Kidney (tissue), 14 donors: Measurements from ENCODE around the gene CTSE. TPM values are rescaled to one million over a fixed set of nuclear protein-coding genes. Genes with fewer than 3 reads are reported as not detected.
A peak's percentile ranks its signal among the peaks of the same experiment; 100 is the strongest.

Experiments
- DNase-seq, 5 donors: peaks; one replicate each; pipeline ENCODE4 v3.0.0-alpha.2; 2013 to 2020
- FAIRE-seq: peaks from 2 replicates; lab custom pipeline; 2012; peaks lifted over from hg19 to GRCh38; lab: Jason Lieb, UNC
- H3K27ac ChIP-seq, 2 donors: one replicate each; pipeline ENCODE4 v1.7.0; 2013; ENCODE audit warnings: low read depth in 2 of 2, low read length in 2 of 2, inconsistent platforms in 1 of 2
- H3K27me3 ChIP-seq: one replicate; pipeline ENCODE4 v1.7.1; 2013; ENCODE audit warnings: low read length, inconsistent platforms; ENCODE audit not compliant: control insufficient read depth, insufficient read depth
- H3K36me3 ChIP-seq, 3 donors: one replicate each; pipeline versions ENCODE4 v1.7.0 to v1.7.1; 2013; ENCODE audit warnings: low read length in 3 of 3, control low read depth in 1 of 3, inconsistent platforms in 1 of 3; ENCODE audit not compliant: insufficient read depth in 3 of 3, control insufficient read depth in 2 of 3
- H3K4me1 ChIP-seq, 3 donors: one replicate each; pipeline versions ENCODE4 v1.7.0 to v1.7.1; 2013; ENCODE audit warnings: low read length in 3 of 3, inconsistent platforms in 1 of 3, low read depth in 1 of 3; ENCODE audit not compliant: control insufficient read depth in 2 of 3, insufficient read depth in 2 of 3
- H3K4me3 ChIP-seq, 3 donors: one replicate each; pipeline versions ENCODE4 v1.7.0 to v1.8.1; 2013; ENCODE audit warnings: low read length in 3 of 3, control low read depth in 1 of 3, inconsistent platforms in 1 of 3
- H3K9ac ChIP-seq, 3 donors: one replicate each; pipeline versions ENCODE4 v1.7.0 to v1.7.1; 2013; ENCODE audit warnings: low read length in 3 of 3, control low read depth in 1 of 3, inconsistent platforms in 1 of 3
- H3K9me3 ChIP-seq, 3 donors: one replicate each; pipeline versions ENCODE4 v1.7.0 to v1.7.1; 2013; ENCODE audit warnings: low read length in 3 of 3, control low read depth in 1 of 3, inconsistent platforms in 1 of 3; ENCODE audit not compliant: control insufficient read depth in 2 of 3, insufficient read depth in 1 of 3
- intact Hi-C: fragments of 100-400 bp; cut with DNase I; formaldehyde crosslinking; loops from one replicate; pipeline ENCODE4 v1.11.1; 2022
- polyA plus RNA-seq: library from polyadenylated mRNA; stranded (reverse); fragments of 350-450 nt; fragmentation: Illumina TruSeq; extraction: RNeasy Lipid Tissue Mini Kit (QIAGEN cat#74804); gene quantifications from one replicate; pipeline ENCODE4 v1.2.3, GENCODE V29; 2014; ENCODE audit warnings: low read depth, low replicate concordance; ENCODE audit not compliant: insufficient read depth
- total RNA-seq: library from RNA; stranded (reverse); fragmentation: NEBNext Ultra II Directional; extraction: Animal tissue kit (Norgen Biotek cat#: 25700); gene quantifications from one replicate; pipeline ENCODE4 v1.2.1, GENCODE V29; 2021
- TF ChIP-seq, protein P1 (sequence below): IDR thresholded peaks from 3 replicates; pipeline ENCODE4 v1.5.1; 2012; ENCODE audit warnings: mild to moderate bottlenecking, moderate library complexity, borderline replicate concordance; ENCODE audit not compliant: insufficient read depth; ENCODE audit errors: extremely low read depth
- donor health status: control.
- donor health status: control.
- donor health status: control.
- donor health status: control.
- donor health status: control.
- donor health status: DM: yes; HTN: yes; CAD: no.
- donor health status: Normal renal cell carcinoma (clear cell type).

CTSE gene
- total and polyA plus RNA-seq, 2 donors from 2014 or later: 1.6 TPM; not detected in 1

GRCh38 chr1:205967554-205968335 is 56.0 kb downstream of the CTSE start:
- TF ChIP-seq, protein P1, sequence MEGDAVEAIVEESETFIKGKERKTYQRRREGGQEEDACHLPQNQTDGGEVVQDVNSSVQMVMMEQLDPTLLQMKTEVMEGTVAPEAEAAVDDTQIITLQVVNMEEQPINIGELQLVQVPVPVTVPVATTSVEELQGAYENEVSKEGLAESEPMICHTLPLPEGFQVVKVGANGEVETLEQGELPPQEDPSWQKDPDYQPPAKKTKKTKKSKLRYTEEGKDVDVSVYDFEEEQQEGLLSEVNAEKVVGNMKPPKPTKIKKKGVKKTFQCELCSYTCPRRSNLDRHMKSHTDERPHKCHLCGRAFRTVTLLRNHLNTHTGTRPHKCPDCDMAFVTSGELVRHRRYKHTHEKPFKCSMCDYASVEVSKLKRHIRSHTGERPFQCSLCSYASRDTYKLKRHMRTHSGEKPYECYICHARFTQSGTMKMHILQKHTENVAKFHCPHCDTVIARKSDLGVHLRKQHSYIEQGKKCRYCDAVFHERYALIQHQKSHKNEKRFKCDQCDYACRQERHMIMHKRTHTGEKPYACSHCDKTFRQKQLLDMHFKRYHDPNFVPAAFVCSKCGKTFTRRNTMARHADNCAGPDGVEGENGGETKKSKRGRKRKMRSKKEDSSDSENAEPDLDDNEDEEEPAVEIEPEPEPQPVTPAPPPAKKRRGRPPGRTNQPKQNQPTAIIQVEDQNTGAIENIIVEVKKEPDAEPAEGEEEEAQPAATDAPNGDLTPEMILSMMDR: no peak
- H3K4me3 ChIP-seq: no peak overlapping the region
- H3K36me3 ChIP-seq: no peaks in the 10 kb centered on the region
- FAIRE-seq (no peak), DNase-seq (no peak)
- H3K27ac ChIP-seq: no peak overlapping the region
- peaks cover 0 to under 1% (median 0%) of the 10 kb centered on the region in 3 donors for H3K9me3 ChIP-seq
- H3K9ac ChIP-seq: no peak overlapping the region
- intact Hi-C loops: no loop called here
- no peaks in the 10 kb centered on the region for H3K27me3 ChIP-seq
- H3K4me1 ChIP-seq: peaks cover 0 to 8% (median 0%) of the 10 kb centered on the region in 3 donors

GRCh38 chr1:205965036-205965884 is 58.4 kb downstream of the CTSE start:
- no peaks in the 10 kb centered on the region for H3K9me3 ChIP-seq
- no peak for FAIRE-seq
- H3K9ac ChIP-seq: no peak overlapping the region
- H3K27ac ChIP-seq: no peak overlapping the region
- intact Hi-C loops: no loop called here
- no peaks in the 10 kb centered on the region for H3K36me3 ChIP-seq
- H3K4me3 ChIP-seq: no peak overlapping the region
- DNase-seq: peak in 1 of 5 donors; percentile 44
- H3K27me3 ChIP-seq: no peaks in the 10 kb centered on the region
- TF ChIP-seq, protein P1: no peak
- H3K4me1 ChIP-seq: peaks cover 0 to 6% (median 6%) of the 10 kb centered on the region in 3 donors

- Histone ChIP-seq H3K27me3 (no peaks in the 10 kb centered on the region), H3K9me3 (no peaks in the 10 kb centered on the region), H3K36me3 (no peaks in the 10 kb centered on the region), H3K4me1 (peaks cover 0 to 6% (median 6%) of the 10 kb centered on the region in 3 donors), H3K27ac (no peak overlapping the region), H3K9ac (no peak overlapping the region), H3K4me3 (no peak overlapping the region)
- intact Hi-C loops: no loop called here
- DNase-seq: peak in 1 of 5 donors; percentile 29
- TF ChIP-seq, protein P1: no peak
- no peak for FAIRE-seq
These were observed 60.1 kb downstream of the CTSE start for GRCh38 chr1:205963352-205964155.
